ENCODE data around the gene IKZF4. TPM values are rescaled to one million over a fixed set of nuclear protein-coding genes. Genes with fewer than 3 reads are reported as not detected.

The IKZF4 gene
- total and polyA plus RNA-seq, 2 of the 8 experiments (the other 6 are each of a cell fraction or from before 2014, with no cell fraction given) = 8.0 to 13.3 TPM

DNA sequence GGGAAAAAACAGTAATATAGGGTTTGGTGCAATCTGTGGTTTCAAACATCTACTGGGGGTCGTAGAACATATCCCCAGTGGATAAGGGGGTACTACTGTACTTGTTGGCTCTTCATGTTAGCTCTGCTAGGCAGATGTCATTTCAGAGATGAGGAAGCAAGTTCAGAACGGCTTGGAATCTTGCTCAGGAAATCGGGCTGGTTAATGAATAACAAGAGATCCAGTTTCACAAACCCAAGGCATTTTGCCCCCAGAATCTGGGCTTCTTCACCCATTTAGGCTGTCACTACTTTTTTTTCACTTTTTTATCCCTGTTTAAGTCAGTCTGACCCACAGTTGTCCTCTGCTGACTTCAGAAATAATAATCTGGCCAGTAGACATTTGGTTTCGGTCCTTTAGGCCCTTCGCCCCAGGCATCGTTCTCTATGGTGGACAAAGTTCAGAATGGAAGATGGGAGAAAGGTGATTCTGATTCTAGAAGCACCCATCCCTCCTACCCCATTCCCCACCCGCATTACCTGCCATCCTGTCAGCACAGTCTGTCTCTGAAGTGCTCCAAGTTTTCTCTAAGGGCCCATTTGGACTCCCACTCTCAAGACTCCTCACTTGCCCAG is 19.2 kb upstream of the IKZF4 start:
- Histone ChIP-seq H3K79me1 (ENCODE audit: low read depth, low read length) (no peaks in the 10 kb centered on the region; the same call in 1 of the 2 replicates), H3K56ac (replicated peaks; ENCODE audit: insufficient read length, low read depth, low read length) (no peak overlapping the region), H4K20me1 (replicated peaks in 1 of 2; ENCODE audit: control insufficient read depth in 1 of 2, insufficient read depth in 2 of 2, low read length in 2 of 2) (no peaks in the 10 kb centered on the region), H3K4me3 (ENCODE audit: extremely low read depth in 1 of 4, insufficient read depth in 2 of 4, low read depth in 3 of 4, low read length in 4 of 4) (no peak overlapping the region), H3K4me1 (replicated peaks in 1 of 4; ENCODE audit: control insufficient read depth in 3 of 4, insufficient read depth in 4 of 4, low read length in 3 of 4) (peaks cover 0 to 4% (median 0%) of the 10 kb centered on the region in 4 experiments; a peak in 2 of 7 replicates), H2BK5ac (ENCODE audit: low read depth, low read length) (no peak overlapping the region), H3K23ac (ENCODE audit: insufficient read length) (no peak overlapping the region), H3K79me2 (ENCODE audit: control insufficient read depth in 1 of 2, insufficient read depth in 2 of 2, low read length in 2 of 2) (no peaks in the 10 kb centered on the region; a peak in 1 of 4 replicates), H2BK120ac (replicated peaks; ENCODE audit: low read depth, low read length) (no peak overlapping the region), H2BK12ac (ENCODE audit: low read depth, low read length) (no peak overlapping the region), H3K4me2 (ENCODE audit: insufficient read depth in 1 of 2, low read depth in 2 of 2, low read length in 2 of 2) (no peak overlapping the region), H3K18ac (ENCODE audit: extremely low read depth, low read length) (no peak overlapping the region), H3K36me3 (ENCODE audit: control insufficient read depth in 2 of 4, insufficient read depth in 4 of 4, low read length in 3 of 4) (peaks cover 0 to 20% (median 5%) of the 10 kb centered on the region in 4 experiments; a peak in 5 of 8 replicates), H3K27me3 (replicated peaks in 1 of 4; ENCODE audit: control insufficient read depth in 3 of 4, extremely low read depth in 1 of 4, insufficient read depth in 3 of 4, low read length in 3 of 4) (no peaks in the 10 kb centered on the region), H2BK15ac (ENCODE audit: low read length) (no peak overlapping the region), H4K8ac (ENCODE audit: extremely low read depth, insufficient read depth, low read length) (no peak overlapping the region), H4K91ac (replicated peaks; ENCODE audit: insufficient read length, low read length) (no peak overlapping the region), H3K23me2 (ENCODE audit: low read depth, low read length) (peaks cover 8% of the 10 kb centered on the region), H3K14ac (ENCODE audit: insufficient read length) (no peak overlapping the region), H2AK5ac (ENCODE audit: low read depth, low read length) (no peak overlapping the region), H4K5ac (ENCODE audit: insufficient read length, low read depth, low read length) (no peak overlapping the region), H3K9ac (replicated peaks in 1 of 4; ENCODE audit: extremely low read depth in 1 of 4, low read depth in 3 of 4, low read length in 3 of 4) (no peak overlapping the region), H2AFZ (ENCODE audit: low read length) (no peak overlapping the region), H3K9me3 (ENCODE audit: insufficient read depth in 2 of 2, low read depth in 1 of 2, low read length in 1 of 2) (no peaks in the 10 kb centered on the region), H2BK20ac (ENCODE audit: low read length) (no peak overlapping the region), H3K27ac (ENCODE audit: low read depth, low read length) (no peak overlapping the region), H3K4ac (replicated peaks; ENCODE audit: insufficient read length, low read depth, low read length) (no peak overlapping the region)
- DNase-seq (ENCODE audit: low read depth in 1 of 2, low spot score in 2 of 2) = no peak
- TF ChIP-seq SP4 (IDR thresholded peaks at IDR 0.05; ENCODE audit: low read length) (no peak), SIRT6 (IDR thresholded peaks at IDR 0.05; ENCODE audit: low read length) (no peak)
- POLR2A ChIA-PET (ENCODE audit: partially characterized antibody) = interaction anchor here (1.0 kb wide), 1 partner anchor 18 kb away, joined by 3 read pairs; no protein-coding TSS in a partner anchor
- 89% methylated on average over 7 of the region's 7 CpGs; no CpG with 5 or more reads in 1 of the 2 experiments for WGBS, 2 experiments (ENCODE audit: extremely low coverage in 1 of 2, insufficient coverage in 1 of 2, insufficient read length in 1 of 2, insufficient replicate concordance in 2 of 2, low coverage in 1 of 2, low lambda C conversion rate in 2 of 2, missing lambda C conversion rate in 1 of 2)
- CTCF ChIA-PET (ENCODE audit: partially characterized antibody) = interaction anchor here (0.5 to 13.5 kb wide), 2 partner anchors 20 to 216 kb away, joined by 3 to 256 read pairs; partner anchors contain the start of gene IKZF4
- no peak for FAIRE-seq

Measured in H1 (cell line).